Kidney (tissue), 14 donors: Measurements from ENCODE around the gene PNMA8C. TPM values are rescaled to one million over a fixed set of nuclear protein-coding genes. Genes with fewer than 3 reads are reported as not detected.

Experiments used
- DNase-seq, 5 donors: peaks; one replicate each; pipeline ENCODE4 v3.0.0-alpha.2; 2013 to 2020
- FAIRE-seq: peaks from 2 replicates; lab custom pipeline; 2012; peaks lifted over from hg19 to GRCh38; lab: Jason Lieb, UNC
- H3K27ac ChIP-seq, 2 donors: one replicate each; pipeline ENCODE4 v1.7.0; 2013; ENCODE audit warnings: low read depth in 2 of 2, low read length in 2 of 2, inconsistent platforms in 1 of 2
- H3K27me3 ChIP-seq: one replicate; pipeline ENCODE4 v1.7.1; 2013; ENCODE audit warnings: low read length, inconsistent platforms; ENCODE audit not compliant: control insufficient read depth, insufficient read depth
- H3K36me3 ChIP-seq, 3 donors: one replicate each; pipeline versions ENCODE4 v1.7.0 to v1.7.1; 2013; ENCODE audit warnings: low read length in 3 of 3, control low read depth in 1 of 3, inconsistent platforms in 1 of 3; ENCODE audit not compliant: insufficient read depth in 3 of 3, control insufficient read depth in 2 of 3
- H3K4me1 ChIP-seq, 3 donors: one replicate each; pipeline versions ENCODE4 v1.7.0 to v1.7.1; 2013; ENCODE audit warnings: low read length in 3 of 3, inconsistent platforms in 1 of 3, low read depth in 1 of 3; ENCODE audit not compliant: control insufficient read depth in 2 of 3, insufficient read depth in 2 of 3
- H3K4me3 ChIP-seq, 3 donors: one replicate each; pipeline versions ENCODE4 v1.7.0 to v1.8.1; 2013; ENCODE audit warnings: low read length in 3 of 3, control low read depth in 1 of 3, inconsistent platforms in 1 of 3
- H3K9ac ChIP-seq, 3 donors: one replicate each; pipeline versions ENCODE4 v1.7.0 to v1.7.1; 2013; ENCODE audit warnings: low read length in 3 of 3, control low read depth in 1 of 3, inconsistent platforms in 1 of 3
- H3K9me3 ChIP-seq, 3 donors: one replicate each; pipeline versions ENCODE4 v1.7.0 to v1.7.1; 2013; ENCODE audit warnings: low read length in 3 of 3, control low read depth in 1 of 3, inconsistent platforms in 1 of 3; ENCODE audit not compliant: control insufficient read depth in 2 of 3, insufficient read depth in 1 of 3
- intact Hi-C: fragments of 100-400 bp; cut with DNase I; formaldehyde crosslinking; loops from one replicate; pipeline ENCODE4 v1.11.1; 2022
- polyA plus RNA-seq: library from polyadenylated mRNA; stranded (reverse); fragments of 350-450 nt; fragmentation: Illumina TruSeq; extraction: RNeasy Lipid Tissue Mini Kit (QIAGEN cat#74804); gene quantifications from one replicate; pipeline ENCODE4 v1.2.3, GENCODE V29; 2014; ENCODE audit warnings: low read depth, low replicate concordance; ENCODE audit not compliant: insufficient read depth
- total RNA-seq: library from RNA; stranded (reverse); fragmentation: NEBNext Ultra II Directional; extraction: Animal tissue kit (Norgen Biotek cat#: 25700); gene quantifications from one replicate; pipeline ENCODE4 v1.2.1, GENCODE V29; 2021
- TF ChIP-seq, protein P1 (sequence below): IDR thresholded peaks from 3 replicates; pipeline ENCODE4 v1.5.1; 2012; ENCODE audit warnings: mild to moderate bottlenecking, moderate library complexity, borderline replicate concordance; ENCODE audit not compliant: insufficient read depth; ENCODE audit errors: extremely low read depth
- donor health status: control.
- donor health status: control.
- donor health status: control.
- donor health status: control.
- donor health status: control.
- donor health status: DM: yes; HTN: yes; CAD: no.
- donor health status: Normal renal cell carcinoma (clear cell type).

Gene PNMA8C
- total and polyA plus RNA-seq, 2 donors from 2014 or later: 0.09 TPM

DNA sequence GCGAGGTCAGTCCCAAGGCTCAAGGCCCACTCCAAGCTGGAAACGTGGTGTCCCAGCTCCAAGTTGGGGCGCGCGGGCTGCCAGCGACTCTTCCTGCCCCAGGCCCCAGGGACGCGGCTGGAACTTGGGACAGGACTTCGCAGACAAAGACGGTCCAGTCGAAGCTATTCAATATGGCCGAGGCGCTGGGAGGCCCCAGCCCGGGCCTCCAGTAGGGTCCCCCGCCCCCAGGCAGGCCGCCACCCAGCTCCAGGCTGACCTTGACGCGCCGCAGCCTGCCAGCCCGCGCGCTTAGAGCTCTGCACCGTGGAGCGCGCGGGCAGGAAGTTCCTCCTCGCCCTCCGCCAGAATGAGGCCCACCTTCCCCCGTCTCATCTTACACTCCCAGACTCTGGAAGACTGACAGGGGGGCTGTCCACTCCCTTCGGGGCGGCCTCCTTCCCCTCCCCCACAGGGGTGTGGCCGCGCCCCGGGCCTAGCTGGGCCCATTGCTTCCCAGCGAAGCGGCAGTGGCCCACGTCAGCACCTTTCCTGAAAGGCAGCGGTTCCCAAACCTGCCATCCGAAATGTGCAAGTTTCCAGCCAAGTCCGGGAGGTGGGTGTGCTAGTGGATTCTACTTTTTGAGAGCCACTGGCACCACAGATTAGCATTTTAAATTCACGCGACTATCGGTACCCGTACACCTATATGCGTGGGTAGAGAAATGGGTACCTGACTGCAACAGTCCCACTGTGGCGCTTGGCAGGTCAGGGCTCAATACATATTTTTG is 15.3 kb downstream of the PNMA8C start, which contains the start of gene CCDC8:
Gene CCDC8 (minus strand): TSS at position 303 of the 770 bp plus-strand sequence. CDS start 754 bp downstream, outside the sequence.
- Histone ChIP-seq H3K4me1 (peaks cover 0 to 17% (median 5%) of the 10 kb centered on the region in 3 donors), H3K27ac (peak within 1 kb of the TSS; percentile 82 to 84), H3K4me3 (peak within 1 kb of the TSS; percentile 72 to 82 (median 82)), H3K36me3 (no peaks in the 10 kb centered on the region), H3K9me3 (no peaks in the 10 kb centered on the region), H3K9ac (peak within 1 kb of the TSS; percentile 73 to 84 (median 78)), H3K27me3 (no peaks in the 10 kb centered on the region)
- FAIRE-seq (no peak), DNase-seq (peak; percentile 97 to 99 (median 98))
- intact Hi-C loops: no loop called here
- TF ChIP-seq, protein P1, sequence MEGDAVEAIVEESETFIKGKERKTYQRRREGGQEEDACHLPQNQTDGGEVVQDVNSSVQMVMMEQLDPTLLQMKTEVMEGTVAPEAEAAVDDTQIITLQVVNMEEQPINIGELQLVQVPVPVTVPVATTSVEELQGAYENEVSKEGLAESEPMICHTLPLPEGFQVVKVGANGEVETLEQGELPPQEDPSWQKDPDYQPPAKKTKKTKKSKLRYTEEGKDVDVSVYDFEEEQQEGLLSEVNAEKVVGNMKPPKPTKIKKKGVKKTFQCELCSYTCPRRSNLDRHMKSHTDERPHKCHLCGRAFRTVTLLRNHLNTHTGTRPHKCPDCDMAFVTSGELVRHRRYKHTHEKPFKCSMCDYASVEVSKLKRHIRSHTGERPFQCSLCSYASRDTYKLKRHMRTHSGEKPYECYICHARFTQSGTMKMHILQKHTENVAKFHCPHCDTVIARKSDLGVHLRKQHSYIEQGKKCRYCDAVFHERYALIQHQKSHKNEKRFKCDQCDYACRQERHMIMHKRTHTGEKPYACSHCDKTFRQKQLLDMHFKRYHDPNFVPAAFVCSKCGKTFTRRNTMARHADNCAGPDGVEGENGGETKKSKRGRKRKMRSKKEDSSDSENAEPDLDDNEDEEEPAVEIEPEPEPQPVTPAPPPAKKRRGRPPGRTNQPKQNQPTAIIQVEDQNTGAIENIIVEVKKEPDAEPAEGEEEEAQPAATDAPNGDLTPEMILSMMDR: no peak

DNA sequence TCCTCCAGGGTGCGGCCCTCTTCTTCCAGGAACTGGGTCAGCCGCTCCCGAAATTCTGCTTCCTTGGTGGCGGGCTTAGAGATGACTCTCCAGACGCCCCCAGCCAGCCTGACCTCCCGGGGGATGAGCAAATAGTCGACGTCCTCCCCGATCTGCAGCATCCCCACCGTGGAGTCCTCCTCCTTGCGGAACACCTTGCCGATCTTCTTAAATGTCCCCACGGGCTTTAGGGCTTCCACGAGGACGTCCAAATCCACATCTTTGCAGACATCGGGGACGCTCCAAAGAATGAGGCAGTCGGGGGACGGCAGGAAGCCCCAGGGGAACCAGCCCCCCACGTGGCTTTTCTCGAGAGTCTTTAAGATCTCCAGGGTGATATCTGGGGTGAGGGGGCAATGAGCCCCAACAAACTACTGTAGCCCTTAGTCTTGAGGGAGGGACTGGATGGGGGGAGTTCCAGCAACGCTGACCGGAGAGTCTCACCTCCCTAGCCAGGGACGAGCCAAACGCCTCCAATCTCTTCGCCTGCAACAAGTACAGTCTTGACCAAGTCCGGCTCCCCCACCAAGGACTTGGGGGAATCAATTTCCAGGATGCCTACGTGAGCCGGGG is 16.0 kb downstream of the PNMA8C start:
- intact Hi-C loops: no loop called here
- Histone ChIP-seq H3K36me3 (no peaks in the 10 kb centered on the region), H3K4me1 (peaks cover 0 to 18% (median 5%) of the 10 kb centered on the region in 3 donors), H3K4me3 (peak overlapping the region; percentile 72 to 82 (median 82)), H3K27me3 (no peaks in the 10 kb centered on the region), H3K9ac (peak overlapping the region; percentile 73 to 84 (median 78)), H3K27ac (peak overlapping the region; percentile 82 to 84), H3K9me3 (no peaks in the 10 kb centered on the region)
- DNase-seq: peak in 2 of 5 donors; percentile 48 to 69
- TF ChIP-seq, protein P1: no peak
- FAIRE-seq: no peak

DNA sequence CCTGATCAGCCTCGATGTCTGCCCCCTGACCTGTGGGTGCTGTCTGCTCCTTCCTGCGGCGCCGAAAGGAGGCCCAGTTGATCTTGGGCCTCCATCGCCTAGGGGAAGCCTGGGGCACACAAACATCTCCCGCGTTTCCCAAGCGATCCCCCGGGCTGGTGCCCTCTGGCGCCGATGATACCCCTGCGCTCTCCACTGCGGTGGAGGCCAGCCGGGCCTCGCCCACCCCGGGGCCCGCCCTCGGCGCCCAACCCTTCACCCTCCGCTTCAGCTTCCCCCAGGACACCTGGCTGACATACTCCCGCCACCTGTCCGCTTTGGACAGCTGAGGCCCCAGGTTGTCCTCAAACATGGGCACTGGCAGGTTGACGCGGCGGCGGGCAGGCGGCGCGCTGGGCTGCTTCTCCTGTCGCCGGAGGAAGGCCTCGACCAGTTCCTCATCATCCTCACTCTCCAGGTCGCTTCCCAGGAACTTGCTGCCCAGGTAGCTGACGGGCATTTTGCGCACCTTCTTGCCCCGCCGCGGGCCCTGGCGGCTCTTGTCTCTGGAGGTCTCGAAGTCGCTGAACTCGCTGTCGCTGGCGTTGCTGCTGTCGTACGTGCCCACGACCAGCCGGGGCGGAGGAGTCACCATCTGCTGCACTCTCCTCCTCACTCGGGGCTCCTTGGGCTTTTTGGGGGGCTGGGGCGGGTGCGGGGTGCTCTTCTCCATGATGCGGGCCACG is 16.6 kb downstream of the PNMA8C start:
- Histone ChIP-seq H3K27me3 (no peaks in the 10 kb centered on the region), H3K4me3 (peak overlapping the region; percentile 72 to 82 (median 82)), H3K27ac (no peak overlapping the region), H3K9ac (peak overlapping the region in 2 of 3 donors; percentile 39 to 78), H3K4me1 (peaks cover 0 to 18% (median 5%) of the 10 kb centered on the region in 3 donors), H3K36me3 (no peaks in the 10 kb centered on the region), H3K9me3 (no peaks in the 10 kb centered on the region)
- intact Hi-C loops: no loop called here
- FAIRE-seq: no peak
- TF ChIP-seq, protein P1: no peak
- DNase-seq: peak in 2 of 5 donors; percentile 72 to 74
